ENCODE results near the gene SMYD2.

DNA sequence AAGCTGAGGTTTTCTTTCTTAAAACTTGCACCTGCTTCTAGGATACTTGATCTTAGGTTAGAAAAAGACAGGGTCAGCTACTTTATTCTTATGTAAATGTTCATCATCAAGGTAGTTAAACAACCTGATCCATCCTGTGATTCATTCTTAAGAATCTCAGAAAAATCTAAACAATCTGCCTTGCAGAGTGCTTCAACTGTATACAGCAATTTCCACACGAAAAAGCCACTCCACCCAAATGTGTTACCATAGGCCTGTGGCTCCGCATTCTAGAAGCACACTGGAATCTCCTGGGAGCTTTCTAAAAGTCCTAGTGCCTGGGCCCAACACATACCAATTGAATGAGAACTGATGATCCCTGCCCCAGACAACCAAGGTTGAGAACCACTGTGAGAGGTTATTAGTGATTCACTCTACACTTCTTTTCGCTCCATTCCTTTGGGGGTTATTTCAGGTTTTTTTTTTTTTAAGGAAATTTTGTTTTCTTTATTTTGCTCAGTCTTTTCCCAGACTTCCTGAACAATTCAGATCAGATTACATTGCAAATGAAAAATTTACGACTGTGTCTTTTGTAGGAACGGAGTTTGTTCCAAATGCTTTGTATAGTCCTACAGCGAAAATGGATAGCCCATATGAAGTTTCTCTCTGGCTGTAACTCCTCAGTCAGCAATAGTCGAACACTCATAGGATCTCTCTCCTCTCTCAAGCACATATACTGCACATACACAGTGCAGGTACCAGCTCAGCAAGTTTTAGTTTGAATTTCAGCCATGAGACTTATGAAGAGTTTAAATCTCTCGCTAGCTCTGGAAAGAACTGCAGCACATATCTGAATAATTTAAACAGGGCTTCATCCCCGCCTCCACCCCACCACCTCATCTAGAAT lies 16.1 kb downstream of the SMYD2 start:
- TF ChIP-seq, protein P1, sequence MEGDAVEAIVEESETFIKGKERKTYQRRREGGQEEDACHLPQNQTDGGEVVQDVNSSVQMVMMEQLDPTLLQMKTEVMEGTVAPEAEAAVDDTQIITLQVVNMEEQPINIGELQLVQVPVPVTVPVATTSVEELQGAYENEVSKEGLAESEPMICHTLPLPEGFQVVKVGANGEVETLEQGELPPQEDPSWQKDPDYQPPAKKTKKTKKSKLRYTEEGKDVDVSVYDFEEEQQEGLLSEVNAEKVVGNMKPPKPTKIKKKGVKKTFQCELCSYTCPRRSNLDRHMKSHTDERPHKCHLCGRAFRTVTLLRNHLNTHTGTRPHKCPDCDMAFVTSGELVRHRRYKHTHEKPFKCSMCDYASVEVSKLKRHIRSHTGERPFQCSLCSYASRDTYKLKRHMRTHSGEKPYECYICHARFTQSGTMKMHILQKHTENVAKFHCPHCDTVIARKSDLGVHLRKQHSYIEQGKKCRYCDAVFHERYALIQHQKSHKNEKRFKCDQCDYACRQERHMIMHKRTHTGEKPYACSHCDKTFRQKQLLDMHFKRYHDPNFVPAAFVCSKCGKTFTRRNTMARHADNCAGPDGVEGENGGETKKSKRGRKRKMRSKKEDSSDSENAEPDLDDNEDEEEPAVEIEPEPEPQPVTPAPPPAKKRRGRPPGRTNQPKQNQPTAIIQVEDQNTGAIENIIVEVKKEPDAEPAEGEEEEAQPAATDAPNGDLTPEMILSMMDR (IDR thresholded peaks at IDR 0.05): no peak
- TF ChIP-seq POLR2AphosphoS5 (IDR thresholded peaks at IDR 0.05) (no peak), POLR2A (IDR thresholded peaks at IDR 0.05) (no peak)

Measured in stomach (tissue), 4 donors.